ENCODE data around the gene TERT. TPM values are rescaled to one million over a fixed set of nuclear protein-coding genes. Genes with fewer than 3 reads are reported as not detected.

The TERT gene
- total and polyA plus RNA-seq, 2 of the 4 experiments (the other 2 are of a cell fraction) = not detected

- H3K36me3 ChIP-seq (ENCODE audit: control insufficient read depth, insufficient read depth, low read length) = no peaks in the 10 kb centered on the region
- H2BK20ac ChIP-seq (ENCODE audit: low read depth, low read length) = no peak overlapping the region
- H2BK120ac ChIP-seq (ENCODE audit: low read depth, low read length) = no peak overlapping the region
- no peaks in the 10 kb centered on the region for H3K79me1 ChIP-seq (ENCODE audit: low read depth in 1 of 2, low read length in 2 of 2)
- in situ Hi-C loops (cut with MboI; ENCODE audit: low sequenced_read_pairs) = no loop called here
- ATAC-seq (ENCODE audit: low read depth) (no peak), DNase-seq (no peak)
- 84% methylated on average over 24 of the region's 38 CpGs; no CpG with 5 or more reads in 1 of the 2 experiments for WGBS, 2 experiments (ENCODE audit: extremely low coverage in 2 of 2, insufficient read length in 1 of 2)
- no peak overlapping the region for H3K14ac ChIP-seq (replicated peaks; ENCODE audit: low read depth, low read length)
- ChIA-PET POLR2A (ENCODE audit: unreplicated experiment) (no interaction called here), CTCF (interaction anchor here (0.7 kb wide), 1 partner anchor 11 kb away, joined by 3 read pairs; no protein-coding TSS in a partner anchor)
- no peak overlapping the region for H4K91ac ChIP-seq (ENCODE audit: insufficient read depth, low read depth, low read length)
- no peak overlapping the region for H4K5ac ChIP-seq (ENCODE audit: low read depth, low read length)
- H3K4ac ChIP-seq (ENCODE audit: low read depth, low read length) = no peak overlapping the region
- H3K9ac ChIP-seq (ENCODE audit: low read depth, low read length) = no peak overlapping the region
- peaks cover 24% of the 10 kb centered on the region for H3K9me3 ChIP-seq (ENCODE audit: control insufficient read depth, insufficient read depth, low read length)
- no peak overlapping the region for H3K18ac ChIP-seq (ENCODE audit: low read depth, low read length)
- H3K56ac ChIP-seq (ENCODE audit: extremely low read depth, insufficient read depth, low read length) = no peak overlapping the region
- no peak overlapping the region for H2BK15ac ChIP-seq (ENCODE audit: low read depth, low read length)
- H3K27ac ChIP-seq (ENCODE audit: insufficient read depth, low read length) = no peak overlapping the region
- H3K27me3 ChIP-seq (ENCODE audit: control insufficient read depth, insufficient read depth, low read length) = no peaks in the 10 kb centered on the region
- H3K9me1 ChIP-seq (ENCODE audit: insufficient read depth, low read length) = peaks cover 6% of the 10 kb centered on the region; the same call in 1 of the 2 replicates
- H2AK9ac ChIP-seq (replicated peaks; ENCODE audit: low read depth, low read length, poor library complexity) = no peak overlapping the region
- H4K8ac ChIP-seq (ENCODE audit: low read depth in 2 of 2, low read length in 2 of 2) = no peak overlapping the region
- H3K4me2 ChIP-seq (ENCODE audit: low read depth, low read length) = no peak overlapping the region
- H2BK5ac ChIP-seq (ENCODE audit: low read depth, low read length, poor library complexity, severe bottlenecking) = no peak overlapping the region
- no peaks in the 10 kb centered on the region for H4K20me1 ChIP-seq (ENCODE audit: insufficient read depth, low read length)
- no peak overlapping the region for H2AK5ac ChIP-seq (ENCODE audit: low read depth, low read length)
- no peak overlapping the region for H3K23ac ChIP-seq (ENCODE audit: low read depth, low read length)
- H3K4me1 ChIP-seq (ENCODE audit: control insufficient read depth, insufficient read depth, low read length) = no peaks in the 10 kb centered on the region
- H2AFZ ChIP-seq (replicated peaks; ENCODE audit: low read length, poor library complexity) = no peak overlapping the region
- BruUV-seq (replicated peaks) = no TSS peak
- dilution Hi-C loops (cut with HindIII; ENCODE audit: low sequenced_read_pairs, unreplicated experiment) = no loop called here
- intact Hi-C loops (cut with micrococcal nuclease) = no loop called here
- TF ChIP-seq USF2 (IDR thresholded peaks at IDR 0.05; ENCODE audit: low read depth, low read length) = no peak
- no peak for TF ChIP-seq RAD21 (IDR thresholded peaks at IDR 0.05; ENCODE audit: low read length)
- no peak for TF ChIP-seq POLR2A (IDR thresholded peaks at IDR 0.05; ENCODE audit: low read depth, low read length)
- TF ChIP-seq CEBPB (IDR thresholded peaks at IDR 0.05; ENCODE audit: low read depth, low read length) = no peak
- TF ChIP-seq ELK1 (IDR thresholded peaks at IDR 0.05; ENCODE audit: borderline replicate concordance, low read depth, low read length) = no peak
- no peak for TF ChIP-seq NFE2L2 (IDR thresholded peaks at IDR 0.05; ENCODE audit: low read depth, low read length)
- no peak for TF ChIP-seq MAZ (IDR thresholded peaks at IDR 0.05; ENCODE audit: borderline replicate concordance, low read depth, low read length)
- TF ChIP-seq MXI1 (IDR thresholded peaks at IDR 0.05; ENCODE audit: borderline replicate concordance, low read depth, low read length) = no peak
- TF ChIP-seq CHD1 (IDR thresholded peaks at IDR 0.05; ENCODE audit: low read depth, low read length) = no peak
- TF ChIP-seq FOS (IDR thresholded peaks at IDR 0.05; ENCODE audit: low read depth, low read length) = no peak
- TF ChIP-seq BHLHE40 (IDR thresholded peaks at IDR 0.05; ENCODE audit: low read depth, low read length) = no peak
- TF ChIP-seq CTCF (conservative IDR thresholded peaks at IDR 0.05; ENCODE audit: low read depth, low read length) = no peak
- no peak for TF ChIP-seq RFX5 (IDR thresholded peaks at IDR 0.05; ENCODE audit: low read depth, low read length)
- TF ChIP-seq RCOR1 (IDR thresholded peaks at IDR 0.05; ENCODE audit: insufficient replicate concordance, low read length) = no peak
- no peak for TF ChIP-seq MAFK (IDR thresholded peaks at IDR 0.05; ENCODE audit: low read depth, low read length)
- no peak for TF ChIP-seq SMC3 (IDR thresholded peaks at IDR 0.05; ENCODE audit: low read depth, low read length)
- H3K4me3 ChIP-seq (ENCODE audit: insufficient read depth, low read depth, low read length) = no peak overlapping the region
Measured at GRCh38 chr5:1216211-1216917, 78.5 kb downstream of the TERT start.
